Effector CD4-positive, alpha-beta T cell (primary cell): ENCODE results near the gene FAM3D.

ENCODE experiments used
- DNase-seq: peaks from one replicate; pipeline ENCODE4 v3.0.0-alpha.2; 2020

The FAM3D gene

DNA sequence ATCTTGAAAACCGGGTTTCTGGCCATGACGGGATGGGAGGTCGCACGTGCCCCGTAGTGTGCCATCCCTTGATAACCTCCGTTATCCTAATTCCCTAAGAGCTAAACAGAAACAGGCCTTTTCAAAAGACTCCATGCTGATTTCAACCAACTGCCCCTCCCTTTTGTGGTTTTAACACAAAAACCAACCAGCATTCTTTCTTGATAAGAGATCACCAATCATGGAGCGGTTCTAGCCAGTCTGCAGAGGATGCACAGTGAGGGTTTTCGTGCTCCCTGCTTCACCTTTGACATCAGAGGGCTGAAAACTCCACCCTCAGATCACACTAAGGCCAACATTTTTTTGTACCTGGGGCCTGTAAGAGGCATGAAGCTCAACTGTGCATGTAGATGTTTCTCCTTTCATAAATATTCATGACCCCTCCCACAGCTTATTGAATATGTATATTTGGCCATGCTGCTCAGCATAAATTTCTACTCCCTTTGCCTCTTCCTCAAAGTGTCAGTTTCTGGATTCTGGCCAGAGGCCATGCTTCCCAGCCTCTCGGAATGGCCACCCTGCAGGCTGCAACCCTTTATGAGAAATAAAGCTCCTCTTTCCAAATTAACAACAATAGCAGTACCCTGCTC lies 41.3 kb downstream of the FAM3D start:
- no peak for DNase-seq

DNA sequence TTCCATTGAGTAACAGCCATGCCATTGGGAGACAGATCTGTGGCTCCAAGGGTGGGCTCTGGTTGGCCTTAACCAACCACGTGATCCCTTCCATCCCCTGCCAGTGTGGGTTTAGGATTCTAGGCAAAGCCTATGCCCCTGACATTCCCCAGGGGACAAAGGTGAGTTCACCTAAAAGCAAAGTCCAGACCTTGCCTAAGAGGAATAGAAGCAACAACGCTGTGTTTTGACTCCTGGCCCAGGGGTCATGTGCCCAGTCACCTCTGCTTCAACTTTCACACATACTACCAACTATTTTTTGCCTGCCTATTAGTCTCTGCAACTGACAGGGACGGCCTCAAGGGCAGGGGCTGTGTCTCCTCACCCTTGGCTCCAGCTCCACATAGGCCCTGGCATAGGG lies 42.0 kb downstream of the FAM3D start:
- DNase-seq = no peak

DNA sequence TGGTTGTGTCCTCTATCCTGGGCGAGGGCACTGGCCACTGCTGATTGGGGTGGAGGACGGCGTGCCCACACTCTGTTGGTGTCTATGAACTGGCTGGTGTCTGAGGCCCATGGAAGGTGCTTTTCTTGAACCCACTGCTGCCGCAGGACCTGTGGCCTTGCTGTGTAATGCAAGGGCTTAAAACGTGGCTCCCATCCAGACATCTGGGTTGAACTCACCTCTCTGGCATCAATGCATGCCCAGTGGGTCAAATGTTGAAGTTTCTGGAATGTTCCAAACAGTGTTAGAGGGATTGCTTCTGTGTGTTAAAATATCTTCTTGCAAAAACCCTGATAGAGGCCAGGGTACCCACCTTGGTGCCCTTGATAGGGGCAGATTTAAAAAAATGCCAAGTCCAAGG lies 42.6 kb downstream of the FAM3D start:
- DNase-seq = no peak

DNA sequence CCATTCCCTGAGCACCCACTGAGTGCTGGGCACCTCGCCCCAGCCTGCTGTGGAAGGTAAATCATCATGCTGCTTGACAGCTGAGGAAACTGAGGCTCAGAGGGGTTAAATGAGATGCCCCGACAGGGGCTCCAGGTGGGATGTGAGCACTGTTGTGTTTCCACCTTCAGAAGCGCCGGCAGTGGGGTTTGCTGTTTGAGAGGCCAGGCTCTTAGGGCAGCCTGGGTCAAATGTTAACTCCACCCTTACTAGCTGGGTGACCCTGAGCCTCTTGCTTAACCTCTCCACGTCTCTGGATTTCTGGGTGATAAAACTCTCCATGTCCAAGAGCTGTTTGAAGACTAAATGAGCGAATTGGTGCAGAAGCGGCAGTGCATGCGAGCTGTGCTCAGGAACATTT lies 43.1 kb downstream of the FAM3D start:
- DNase-seq = no peak

DNA sequence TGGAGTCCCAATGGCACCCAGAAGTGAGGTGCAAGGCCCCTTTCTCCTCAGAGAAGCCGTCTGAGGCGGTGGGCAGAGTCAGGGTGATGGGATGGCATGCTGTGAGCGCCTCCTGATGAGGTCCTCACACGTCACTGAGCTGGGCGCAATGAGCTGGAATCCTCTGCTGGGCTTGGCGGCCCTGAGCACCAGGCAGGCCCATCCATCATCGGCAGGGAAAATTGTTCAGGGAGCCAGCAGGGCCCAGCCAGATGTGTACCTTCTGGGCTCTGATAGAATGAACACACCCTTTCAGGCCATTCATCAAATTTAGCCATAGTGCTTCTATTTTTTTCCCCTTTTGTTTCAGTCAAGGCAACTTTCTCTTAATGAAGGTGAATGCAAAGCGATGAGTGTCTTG lies 43.7 kb downstream of the FAM3D start:
- no peak for DNase-seq

DNA sequence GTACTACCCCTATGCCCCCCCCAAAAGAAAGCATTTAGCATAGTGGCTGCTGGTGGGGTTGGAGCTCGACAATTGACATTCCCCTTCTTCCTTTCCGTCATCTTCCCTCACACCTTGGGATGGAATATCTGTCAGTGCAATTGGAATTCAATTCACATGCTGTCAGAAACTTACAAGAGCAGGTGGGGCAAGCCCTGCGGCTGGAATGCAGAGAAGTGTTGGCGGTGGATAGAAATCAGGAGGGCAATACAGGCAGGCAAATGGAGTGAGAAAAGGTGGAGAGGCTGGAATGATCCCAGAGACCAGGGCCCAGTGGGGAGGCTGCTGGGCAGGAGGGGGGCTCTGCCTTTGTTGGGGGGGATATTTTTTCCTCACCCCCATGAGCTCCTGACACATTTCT lies 44.1 kb downstream of the FAM3D start:
- DNase-seq = no peak

DNA sequence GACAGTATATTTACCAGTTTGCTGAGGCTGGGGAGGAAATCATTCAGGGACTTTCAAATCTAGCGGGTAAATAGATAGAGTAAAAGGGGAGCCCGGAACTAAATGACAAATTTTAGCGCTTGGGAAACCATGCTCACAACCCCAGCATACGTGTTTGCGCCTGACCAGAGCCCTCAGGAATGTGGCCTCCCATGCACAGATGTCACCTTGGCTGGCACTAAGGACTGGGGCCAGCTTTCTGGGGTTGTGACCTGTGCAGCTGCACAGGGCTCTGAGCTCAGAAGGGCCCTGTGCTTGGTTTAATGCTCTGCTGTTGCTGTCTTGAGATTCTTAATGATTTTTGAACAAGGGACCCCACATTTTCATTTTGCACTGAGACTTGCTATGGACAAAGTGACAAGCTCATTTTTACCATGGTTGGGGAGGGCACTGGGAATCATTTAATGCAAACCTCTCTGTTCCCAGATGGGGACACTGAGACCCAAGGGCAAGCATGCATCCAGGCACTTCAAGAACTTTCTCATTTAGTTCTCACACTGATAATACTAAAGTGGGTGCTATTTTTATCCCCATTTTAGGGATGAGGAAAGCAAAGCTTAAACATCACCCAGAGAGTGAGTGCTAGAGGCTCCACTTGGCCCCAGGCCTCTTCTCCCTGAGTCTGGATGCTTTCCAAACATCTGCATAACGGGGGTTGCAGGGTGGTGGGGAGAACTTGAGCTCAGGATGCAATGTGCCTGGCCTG lies 45.3 kb downstream of the FAM3D start:
- no peak for DNase-seq

DNA sequence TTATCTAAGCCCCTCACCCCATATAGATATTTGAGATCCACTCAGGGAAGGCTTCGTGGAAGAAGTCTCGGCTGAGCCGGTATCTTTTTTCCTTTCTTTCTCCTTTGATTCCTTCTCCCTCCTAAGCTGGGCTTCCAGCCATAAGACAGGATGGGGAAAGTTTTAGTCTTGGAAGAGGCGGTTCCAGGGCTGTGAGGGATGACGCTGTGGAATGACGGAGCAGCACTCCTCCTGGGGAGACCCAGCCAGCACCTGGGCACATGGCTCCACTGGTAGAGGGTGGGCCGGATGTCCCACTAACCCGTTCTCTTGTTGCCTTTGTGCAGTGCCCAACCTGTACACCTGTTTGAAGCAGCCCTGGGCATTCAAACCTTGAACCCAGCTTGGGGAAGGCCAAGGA lies 46.2 kb downstream of the FAM3D start:
- no peak for DNase-seq

DNA sequence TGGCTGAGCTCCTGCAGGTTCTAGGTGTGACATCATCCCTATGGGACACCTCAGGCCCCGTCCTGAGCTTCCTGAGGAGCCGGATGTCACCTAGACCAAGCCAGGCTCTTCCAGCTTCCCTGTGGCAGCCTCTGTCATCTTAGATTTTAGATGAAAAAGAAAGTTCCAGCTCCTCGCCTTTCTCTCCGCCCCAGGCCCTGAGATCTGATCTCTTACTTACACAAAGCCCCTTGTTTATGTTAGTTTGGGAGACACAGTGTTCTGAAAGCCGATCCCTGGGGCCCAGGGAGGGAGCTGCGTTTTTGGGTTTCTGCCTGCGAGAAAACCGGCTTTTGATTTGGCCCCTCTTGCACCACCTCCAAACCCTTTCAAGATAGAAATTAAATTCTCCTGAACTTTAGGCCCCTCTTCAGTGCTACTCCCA lies 49.2 kb downstream of the FAM3D start:
- no peak for DNase-seq

DNA sequence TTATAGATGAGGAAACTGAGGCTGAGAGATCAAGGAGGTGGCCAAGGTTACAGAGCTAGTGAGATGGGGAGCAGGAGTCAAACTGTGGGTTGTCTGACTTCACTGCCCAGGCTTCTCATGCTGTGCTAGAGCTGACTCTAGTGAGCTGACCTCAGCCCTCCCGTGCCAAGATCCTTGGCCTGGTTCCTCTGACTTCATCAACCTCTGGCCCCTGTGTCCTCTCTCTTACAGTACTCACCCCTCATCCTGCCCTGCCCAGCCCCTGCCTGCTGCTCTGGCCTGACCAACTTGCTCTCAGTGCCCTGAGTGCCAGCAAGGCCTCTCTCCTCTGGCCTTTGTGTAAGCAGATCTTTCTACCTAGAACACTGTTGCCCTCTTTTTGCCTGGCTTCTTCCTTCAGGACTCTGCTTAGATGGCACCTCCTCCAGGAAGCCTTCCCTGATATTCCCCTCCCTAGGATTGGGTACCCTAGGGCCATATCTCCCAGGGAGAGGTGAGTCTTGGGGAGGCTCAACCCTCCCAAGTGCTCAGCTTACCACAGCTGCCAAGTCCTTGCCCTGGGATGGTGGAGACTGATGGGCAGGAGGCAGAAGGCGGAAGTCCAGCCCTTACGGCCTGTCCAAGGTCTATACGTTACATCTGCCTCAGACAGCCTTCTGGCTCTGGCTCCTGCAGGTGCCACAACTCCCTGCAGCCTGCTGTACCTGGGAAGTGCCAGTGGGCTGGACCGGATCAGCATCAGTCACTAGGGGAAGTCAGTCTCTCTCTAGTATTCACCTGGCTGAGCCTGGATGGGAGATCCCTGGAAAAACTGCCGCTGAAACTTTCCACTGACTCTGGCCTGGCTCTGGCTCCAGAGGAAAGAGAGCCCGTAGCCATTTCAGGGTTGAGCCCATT lies 53.1 kb downstream of the FAM3D start:
- DNase-seq = no peak

DNA sequence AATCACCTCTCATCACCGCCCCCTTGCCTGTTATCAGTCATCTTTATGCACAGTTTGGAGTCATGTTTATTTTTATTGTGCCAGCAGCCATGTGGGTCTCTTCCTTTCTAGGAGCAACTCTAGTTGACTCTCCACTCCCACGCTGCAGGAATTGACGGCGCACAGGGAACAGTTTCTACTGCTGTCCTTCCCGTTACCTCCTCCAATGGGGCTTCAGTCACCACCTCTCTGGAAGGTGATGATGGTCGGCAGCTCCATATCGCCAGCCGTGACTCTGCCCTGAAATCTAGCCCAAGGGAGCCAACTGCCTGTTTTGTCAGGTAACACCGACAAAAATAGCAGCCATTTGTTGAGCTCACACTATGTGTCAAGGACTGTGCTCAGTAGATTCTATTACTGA lies 53.7 kb downstream of the FAM3D start:
- DNase-seq = no peak

DNA sequence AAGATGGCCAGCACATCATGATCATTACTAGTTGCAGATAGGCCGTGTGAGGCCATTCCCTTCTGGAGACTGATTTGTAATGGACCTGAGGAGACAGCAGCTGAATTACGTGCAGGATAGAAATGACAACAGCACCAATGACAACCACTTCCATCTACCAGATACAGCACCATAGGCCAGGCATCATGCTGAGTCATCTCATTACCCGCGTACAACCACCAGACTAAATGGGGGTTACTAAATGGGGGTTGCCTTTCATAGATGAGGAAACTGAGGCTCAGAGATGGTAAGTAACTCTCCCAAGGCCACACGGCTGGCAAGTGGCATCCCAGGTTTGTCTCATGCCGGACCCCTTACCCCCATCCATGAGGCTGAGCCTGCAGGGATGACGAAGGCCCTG lies 56.6 kb downstream of the FAM3D start:
- DNase-seq = no peak

DNA sequence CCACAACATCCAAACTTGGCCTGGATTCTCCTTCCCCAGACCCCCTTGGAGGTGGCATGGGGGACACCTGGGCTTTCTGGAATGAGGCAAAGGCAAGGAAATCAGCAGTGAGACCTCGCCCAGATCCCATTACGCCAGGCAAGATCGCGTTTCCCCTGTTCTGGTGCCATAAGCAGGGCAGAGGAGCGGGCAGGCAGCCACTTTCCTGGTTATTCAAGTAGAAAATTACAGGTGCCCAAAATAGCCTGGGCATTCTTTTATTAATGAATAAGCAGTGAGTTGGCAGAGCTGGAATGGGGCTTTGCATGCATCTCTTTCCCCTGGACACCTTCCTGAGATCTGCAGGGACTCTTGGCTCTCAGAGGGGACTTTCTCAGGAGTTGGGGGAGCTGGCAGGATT lies 57.9 kb downstream of the FAM3D start:
- no peak for DNase-seq

DNA sequence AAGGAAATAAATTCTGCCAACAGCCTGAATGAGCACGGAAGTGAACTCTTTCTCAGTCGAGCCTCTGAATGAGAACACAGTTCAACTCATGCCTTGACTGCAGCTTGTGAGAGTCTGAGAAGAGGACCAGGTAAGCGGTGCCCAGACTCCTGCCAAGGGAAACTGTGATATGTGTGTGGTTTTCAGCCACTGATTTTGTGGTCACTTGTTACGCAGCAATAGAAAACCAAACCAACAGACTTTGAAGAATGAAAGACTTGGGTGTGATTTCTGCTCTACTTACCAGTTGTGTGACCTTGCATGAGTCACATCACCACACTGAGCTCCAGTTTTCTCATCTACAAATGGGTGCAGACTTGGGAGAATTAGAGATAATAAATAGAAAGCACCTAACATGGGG lies 58.8 kb downstream of the FAM3D start:
- no peak for DNase-seq

DNA sequence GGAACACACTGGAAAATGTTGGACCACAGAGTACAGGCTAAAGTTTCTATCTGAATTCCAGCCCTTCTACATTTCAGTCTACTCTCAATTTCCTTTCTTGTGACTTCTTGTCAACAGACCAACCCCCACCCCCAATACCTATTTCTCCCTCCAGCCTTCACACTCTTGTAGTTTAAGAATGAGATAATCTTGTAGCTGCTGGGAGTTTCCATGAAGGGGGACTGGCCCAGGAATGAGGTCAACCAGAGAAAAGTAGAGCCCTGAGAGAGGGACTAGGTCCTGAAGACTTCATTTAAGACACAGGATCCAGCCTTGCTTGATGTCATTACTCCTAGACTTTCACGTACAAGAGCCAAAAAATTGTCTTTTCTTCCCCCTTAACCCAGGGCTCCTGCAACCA lies 59.9 kb downstream of the FAM3D start:
- no peak for DNase-seq

DNA sequence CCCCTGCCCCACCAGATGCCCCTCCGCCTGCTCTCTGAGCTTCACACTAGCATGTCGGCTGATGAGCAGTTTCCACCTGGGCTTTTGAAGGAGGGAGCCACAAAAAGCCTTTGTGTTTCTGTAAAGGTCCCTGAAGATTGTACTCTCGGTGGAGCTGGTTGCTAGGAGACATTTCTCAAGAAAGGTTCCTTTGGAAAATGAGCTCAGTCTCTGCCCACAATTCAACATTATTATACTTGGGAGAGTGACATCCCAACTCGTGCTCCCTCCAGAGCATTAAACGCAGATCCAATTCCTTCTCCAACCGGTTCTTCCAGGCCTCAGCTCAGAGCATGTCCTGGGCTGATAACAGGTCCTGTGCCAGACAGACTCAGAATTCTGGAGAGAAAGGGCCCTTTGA lies 62.5 kb downstream of the FAM3D start:
- no peak for DNase-seq

DNA sequence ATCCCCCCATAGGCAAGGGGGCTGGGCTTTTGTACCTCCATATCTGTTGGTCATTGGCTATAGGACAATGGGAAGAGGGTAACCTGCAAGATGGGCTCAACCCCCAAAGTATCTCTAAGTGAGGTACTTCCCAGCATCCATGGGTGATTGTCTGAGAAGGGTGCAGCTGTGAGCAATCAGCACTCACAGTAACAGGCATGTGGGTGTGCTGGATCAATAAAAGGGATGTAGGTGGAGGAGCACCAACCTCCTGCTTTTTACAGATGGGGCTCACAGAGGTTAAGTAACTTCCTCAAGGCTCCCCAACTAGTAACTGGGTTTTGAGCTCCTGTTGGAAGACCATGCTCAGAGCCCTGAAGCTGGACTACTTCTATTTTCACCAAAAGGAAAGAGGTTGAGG lies 63.0 kb downstream of the FAM3D start:
- DNase-seq = no peak

DNA sequence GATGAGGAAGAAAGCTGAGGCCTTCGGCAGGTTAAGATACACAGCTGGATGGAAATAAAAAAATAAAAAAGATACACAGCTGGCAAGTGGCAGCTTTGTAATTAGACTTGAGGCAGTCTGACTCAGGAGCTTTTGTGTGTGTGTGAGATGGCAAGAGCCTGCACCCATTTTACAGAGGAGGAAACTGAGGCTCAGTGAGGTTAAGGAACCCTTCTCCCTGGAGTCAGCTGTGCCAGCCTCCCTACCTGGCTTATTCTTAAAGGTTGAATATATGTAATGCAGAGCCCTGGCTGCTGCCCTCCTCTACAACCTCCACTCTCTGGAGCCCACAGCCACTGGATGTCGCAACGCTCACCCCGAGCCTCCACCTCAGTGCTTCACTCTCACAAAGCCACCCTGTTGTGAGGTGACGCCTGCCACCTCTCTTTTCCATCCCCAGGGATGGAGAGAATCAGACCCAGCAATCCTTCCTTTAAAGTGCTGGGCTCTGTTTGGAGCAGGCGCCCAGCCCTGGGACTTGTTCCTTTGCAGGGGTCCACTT lies 68.7 kb downstream of the FAM3D start:
- no peak for DNase-seq

DNA sequence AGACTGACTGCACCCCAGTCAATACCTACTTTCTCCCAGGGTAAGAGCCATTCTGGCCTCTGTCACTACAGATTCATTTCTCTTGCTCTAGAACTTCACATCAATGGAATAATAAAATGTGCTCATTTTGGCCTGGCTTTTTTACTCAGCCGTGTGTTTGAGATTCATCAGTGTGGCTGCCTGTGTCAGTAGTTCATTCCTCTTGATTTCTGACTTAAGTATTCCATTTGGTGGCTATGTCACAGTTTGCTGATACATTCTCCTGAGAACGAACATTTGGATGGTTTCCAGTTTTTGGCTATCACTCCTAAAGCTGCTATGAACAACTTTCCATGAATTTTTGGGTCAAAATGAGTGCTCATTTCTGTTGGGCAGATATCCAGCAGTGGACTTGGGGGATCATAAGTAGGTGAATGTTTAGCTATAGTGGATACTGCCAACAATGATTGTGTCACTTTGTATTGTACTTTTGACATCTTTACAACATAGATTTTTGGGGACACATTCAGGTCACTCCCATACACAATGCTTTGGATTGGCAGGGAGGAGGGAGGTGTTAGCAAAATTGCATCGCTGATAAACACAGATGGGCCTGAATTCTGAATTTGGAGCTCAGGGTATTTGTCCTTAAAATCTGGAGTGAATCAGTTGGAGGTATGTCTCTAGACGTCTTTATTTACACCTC lies 69.6 kb downstream of the FAM3D start:
- DNase-seq = no peak

DNA sequence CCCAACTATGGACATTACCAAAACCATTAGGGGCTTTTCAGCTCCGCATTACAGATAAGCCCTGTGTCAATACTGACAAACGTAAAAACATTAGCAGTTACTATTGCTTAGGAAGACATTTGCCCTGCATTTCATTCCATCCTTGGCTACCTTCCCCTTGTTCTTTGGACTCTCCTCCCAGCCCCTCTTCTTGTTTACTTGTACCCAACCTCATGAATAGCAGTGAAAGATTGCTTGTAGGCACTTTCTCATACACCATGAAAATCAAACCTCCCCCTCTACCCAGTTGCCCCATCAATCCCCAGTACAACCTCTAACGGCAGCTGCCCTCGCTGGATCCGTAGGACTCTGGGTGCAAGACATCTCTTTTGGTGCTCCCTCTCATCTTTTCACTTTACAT lies 72.5 kb downstream of the FAM3D start:
- no peak for DNase-seq

DNA sequence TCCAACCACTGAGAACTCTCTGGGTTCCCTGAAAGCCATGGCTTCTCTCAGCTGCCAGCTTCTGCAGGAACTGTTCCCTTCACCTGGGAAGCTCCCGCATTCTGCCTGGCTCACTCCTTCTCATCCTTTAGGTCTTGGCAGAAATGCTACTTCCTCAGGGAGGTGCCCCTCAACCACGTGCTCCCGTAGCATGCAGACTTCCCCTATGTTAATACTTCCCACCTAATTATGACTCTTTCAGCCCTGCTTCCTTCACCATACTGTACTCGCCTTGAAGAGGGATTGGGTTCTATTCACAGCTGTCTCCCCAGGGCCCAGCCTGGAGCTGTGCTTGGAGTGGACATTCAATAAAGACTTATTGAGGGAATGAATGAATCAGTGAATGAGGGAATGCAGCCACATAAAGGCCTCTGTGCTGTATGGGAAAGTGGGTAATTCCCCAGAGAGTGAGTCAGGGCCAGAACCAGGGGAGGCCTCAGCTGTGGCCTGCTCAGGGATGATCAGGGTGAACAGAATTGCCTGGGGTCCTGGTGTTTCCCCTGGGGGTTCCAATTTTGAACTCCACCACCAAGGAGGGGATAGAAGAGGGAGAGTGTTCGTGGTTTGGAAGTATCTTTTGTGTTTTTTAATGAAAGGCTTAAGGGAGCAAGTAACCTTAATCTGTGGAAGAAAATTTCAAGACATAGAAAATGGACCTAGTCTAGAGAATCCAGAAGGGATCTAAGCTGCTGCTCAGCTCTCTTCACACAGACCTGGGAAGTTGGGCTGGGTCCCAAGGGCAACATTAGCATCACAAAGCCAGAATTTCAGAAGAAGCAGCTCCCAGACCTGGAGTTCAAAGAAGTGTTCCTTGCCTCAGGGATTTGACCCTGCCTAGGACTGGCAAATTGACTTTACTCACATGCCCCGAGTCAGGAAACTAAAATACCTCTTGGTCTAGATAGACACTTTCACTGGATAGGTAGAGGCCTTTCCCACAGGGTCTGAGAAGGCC lies 74.8 kb downstream of the FAM3D start:
- DNase-seq = no peak
